Gastrocnemius medialis (tissue), 4 donors: Measurements from ENCODE around the gene ACTL6B. TPM values are rescaled to one million over a fixed set of nuclear protein-coding genes. Genes with fewer than 3 reads are reported as not detected.

Experiments used
- ATAC-seq, 2 donors: fragments of 150-250 bp; one replicate each; pipeline ENCODE4 v1.9.1; 2016
- DNase-seq, 2 donors: peaks; one replicate each; pipeline ENCODE4 v3.0.0-alpha.2; 2019
- H3K27ac ChIP-seq, 4 donors: fragments of 200-600 bp; sonication (generic); 1 replicate in 1 of 4; 2 replicates in 3 of 4; pipeline ENCODE4 v1.5.1; 2016 to 2018; ENCODE audit warnings: mild to moderate bottlenecking in 2 of 4, moderate library complexity in 1 of 4
- H3K27me3 ChIP-seq, 3 donors: fragments of 200-600 bp; sonication (generic) in 2 of 3; 1 replicate in 1 of 3; 2 replicates in 2 of 3; pipeline versions ENCODE4 v1.5.1 to v1.6.0; 2016 to 2019; ENCODE audit warnings: mild to moderate bottlenecking in 1 of 3, moderate library complexity in 1 of 3
- H3K36me3 ChIP-seq, 2 donors: fragments of 200-600 bp; sonication (generic) in 1 of 2; one replicate each; pipeline ENCODE4 v1.5.1; 2017 to 2018
- H3K4me1 ChIP-seq, 2 donors: fragments of 200-600 bp; sonication (generic) in 1 of 2; one replicate each; pipeline ENCODE4 v1.5.1; 2016 to 2017; ENCODE audit warnings: mild to moderate bottlenecking in 2 of 2
- H3K4me3 ChIP-seq, 4 donors: fragments of 200-600 bp; sonication (generic) in 3 of 4; 1 replicate in 1 of 4; 2 replicates in 3 of 4; pipeline ENCODE4 v1.5.1; 2016 to 2019; ENCODE audit warnings: mild to moderate bottlenecking in 2 of 4
- H3K9me3 ChIP-seq, 3 donors: fragments of 200-600 bp; sonication (generic) in 2 of 3; 1 replicate in 1 of 3; 2 replicates in 2 of 3; pipeline ENCODE4 v1.5.1; 2016 to 2019
- CTCF ChIP-seq, 5 experiments: fragments of 450-650 bp in 3 of 5; fragments of 200-600 bp in 2 of 5; sonication (generic) in 2 of 5; IDR thresholded peaks in 4 of 5; conservative IDR thresholded peaks in 1 of 5; 1 replicate in 4 of 5; 2 replicates in 1 of 5; pipeline ENCODE4 v1.5.1; 2016 to 2019; ENCODE audit warnings: antibody characterized with exemption in 5 of 5, mild to moderate bottlenecking in 3 of 5, moderate library complexity in 3 of 5
- POLR2A ChIP-seq, 2 donors: fragments of 450-650 bp; IDR thresholded peaks; one replicate each; pipeline ENCODE4 v1.6.1; 2017; ENCODE audit warnings: antibody characterized with exemption in 2 of 2, mild to moderate bottlenecking in 2 of 2, moderate library complexity in 2 of 2
- in situ Hi-C, 4 donors: fragments of 200-750 bp; cut with MboI; loops; one replicate each; pipeline versions ENCODE4 v1.15.0 to v1.8.0; 2017; ENCODE audit warnings: low sequenced_read_pairs in 4 of 4
- intact Hi-C: fragments of 100-400 bp; cut with DNase I; formaldehyde crosslinking; loops from one replicate; pipeline ENCODE4 v1.15.1; 2023; ENCODE audit warnings: low total_unique reads
- total RNA-seq, 4 donors: library from RNA; depleted of rRNA; stranded (reverse); fragments of >200 nt; gene quantifications; one replicate each; pipeline versions ENCODE4 v1.1.0 to v1.2.3, GENCODE V29; 2016

Gene ACTL6B
- total RNA-seq, 4 donors from 2014 or later, result not detected

- no peaks in the 10 kb centered on the region for H3K9me3 ChIP-seq
- H3K4me3 ChIP-seq, result no peak overlapping the region
- DNase-seq, result no peak
- intact Hi-C loops, result loop anchor here (10.0 kb wide), 2 partner anchors 204 to 576 kb away; partner anchors contain the start of gene TSC22D4
- H3K4me1 ChIP-seq, result peaks cover 0 to 8% of the 10 kb centered on the region in 2 donors
- peaks cover 0 to 52% of the 10 kb centered on the region in 2 donors for H3K36me3 ChIP-seq
- peak overlapping the region in 3 of 4 donors; percentile 52 to 58 (median 52) for H3K27ac ChIP-seq
- ATAC-seq, result no peak
- no peaks in the 10 kb centered on the region for H3K27me3 ChIP-seq
- no peak for TF ChIP-seq CTCF (IDR thresholded peaks at IDR 0.05 in 4 of 5, conservative IDR thresholded peaks at IDR 0.05 in 1 of 5)
- no peak for TF ChIP-seq POLR2A (IDR thresholded peaks at IDR 0.05)
- in situ Hi-C loops, result no loop called here
Measured at GRCh38 chr7:100678291-100678984, 22.2 kb upstream of the ACTL6B start.

- peak overlapping the region in 1 of 4 donors; percentile 99 for H3K27ac ChIP-seq
- in situ Hi-C loops, result no loop called here
- no peaks in the 10 kb centered on the region for H3K27me3 ChIP-seq
- intact Hi-C loops, result loop anchor here (10.0 kb wide), 2 partner anchors 203 to 577 kb away; partner anchors contain the start of gene TSC22D4
- no peak for ATAC-seq
- H3K9me3 ChIP-seq, result no peaks in the 10 kb centered on the region
- peaks cover 0 to 43% of the 10 kb centered on the region in 2 donors for H3K36me3 ChIP-seq
- DNase-seq, result no peak
- H3K4me1 ChIP-seq, result peaks cover 0 to 8% of the 10 kb centered on the region in 2 donors
- H3K4me3 ChIP-seq, result no peak overlapping the region
- TF ChIP-seq CTCF (IDR thresholded peaks at IDR 0.05 in 4 of 5, conservative IDR thresholded peaks at IDR 0.05 in 1 of 5), result no peak
- no peak for TF ChIP-seq POLR2A (IDR thresholded peaks at IDR 0.05)
Measured at GRCh38 chr7:100677308-100678267, 21.3 kb upstream of the ACTL6B start.

GRCh38 chr7:100676501-100677306 is 20.5 kb upstream of the ACTL6B start:
- intact Hi-C loops, result loop anchor here (10.0 kb wide), 2 partner anchors 202 to 578 kb away; partner anchors contain the start of gene TSC22D4
- H3K27ac ChIP-seq, result peak overlapping the region; percentile 96 to 100 (median 99)
- TF ChIP-seq CTCF (IDR thresholded peaks at IDR 0.05 in 4 of 5, conservative IDR thresholded peaks at IDR 0.05 in 1 of 5) (no peak), POLR2A (IDR thresholded peaks at IDR 0.05) (no peak)
- peaks cover 0 to 8% of the 10 kb centered on the region in 2 donors for H3K4me1 ChIP-seq
- peak overlapping the region; percentile 95 to 100 (median 97) for H3K4me3 ChIP-seq
- DNase-seq (no peak), ATAC-seq (no peak)
- H3K9me3 ChIP-seq, result no peaks in the 10 kb centered on the region
- in situ Hi-C loops, result no loop called here
- H3K36me3 ChIP-seq, result peaks cover 0 to 35% of the 10 kb centered on the region in 2 donors
- H3K27me3 ChIP-seq, result no peaks in the 10 kb centered on the region
